ENCODE data around the gene HS3ST5. TPM values are rescaled to one million over a fixed set of nuclear protein-coding genes. Genes with fewer than 3 reads are reported as not detected.

HS3ST5 gene
- total and polyA plus RNA-seq, 2 donors (not counting 3 experiments of a cell fraction or from before 2014, with no cell fraction given): not detected

- Histone ChIP-seq H4K20me1 (replicated peaks; ENCODE audit: control insufficient read depth, extremely low read depth, insufficient read depth, low read length) (no peaks in the 10 kb centered on the region), H3K9ac (replicated peaks; ENCODE audit: extremely low read depth, insufficient read depth, low read length) (no peak overlapping the region), H3K9me3 (replicated peaks; ENCODE audit: control insufficient read depth, insufficient read depth, low read length) (no peaks in the 10 kb centered on the region), H3K9me1 (replicated peaks; ENCODE audit: control insufficient read depth, extremely low read depth, insufficient read depth, low read length) (no peaks in the 10 kb centered on the region), H3K27me3 (ENCODE audit: control insufficient read depth in 2 of 2, insufficient read depth in 2 of 2, low read length in 2 of 2) (no peaks in the 10 kb centered on the region), H2AFZ (ENCODE audit: low read depth, low read length) (no peak overlapping the region), H3K36me3 (ENCODE audit: control insufficient read depth in 2 of 2, extremely low read depth in 1 of 2, insufficient read depth in 2 of 2, low read length in 2 of 2) (no peaks in the 10 kb centered on the region), H3K4me1 (ENCODE audit: control insufficient read depth, extremely low read depth, insufficient read depth, low read length) (no peaks in the 10 kb centered on the region), H3K4me3 (replicated peaks in 1 of 3; ENCODE audit: insufficient read depth in 1 of 3, low read depth in 1 of 3, low read length in 3 of 3) (no peak overlapping the region), H3K4me2 (ENCODE audit: insufficient read depth, low read length) (no peak overlapping the region), H3K27ac (ENCODE audit: insufficient read depth, low read depth, low read length) (no peak overlapping the region), H3K79me2 (ENCODE audit: control insufficient read depth, insufficient read depth, low read length) (no peaks in the 10 kb centered on the region)
- FAIRE-seq: no peak
- intact Hi-C loops (cut with micrococcal nuclease): no loop called here
- DNase-seq (ENCODE audit: low read depth, low spot score): no peak
- ChIA-PET POLR2A (no interaction called here), CTCF (no interaction called here)
- TF ChIP-seq MAX (IDR thresholded peaks at IDR 0.05; ENCODE audit: insufficient read depth, insufficient read length) (no peak), FOS (IDR thresholded peaks at IDR 0.05; ENCODE audit: borderline replicate concordance, insufficient read depth, low read length) (no peak), JUN (IDR thresholded peaks at IDR 0.05; ENCODE audit: borderline replicate concordance, insufficient read depth, insufficient read length, low read depth) (no peak), POLR2AphosphoS5 (IDR thresholded peaks at IDR 0.05; ENCODE audit: insufficient read depth, low read depth, low read length) (no peak), POLR2A (IDR thresholded peaks at IDR 0.05; ENCODE audit: low read depth, low read length) (no peak), EZH2 (IDR thresholded peaks at IDR 0.05; ENCODE audit: borderline replicate concordance, low read depth, low read length, severe bottlenecking) (no peak), CTCF (IDR thresholded peaks at IDR 0.05; ENCODE audit: extremely low read depth in 1 of 2, insufficient read depth in 1 of 2, low read depth in 1 of 2, low read length in 2 of 2) (no peak), MYC (IDR thresholded peaks at IDR 0.05; ENCODE audit: low read depth, low read length) (no peak), GATA2 (IDR thresholded peaks at IDR 0.05; ENCODE audit: insufficient read depth, insufficient read length, low read depth, low read length) (no peak)
- no TSS peak for BruUV-seq (replicated peaks)
- dilution Hi-C loops (cut with MboI; ENCODE audit: extremely low pct_ligation_motif_present, low sequenced_read_pairs): no loop called here
These were observed 70.2 kb downstream of the HS3ST5 start for GRCh38 chr6:114272582-114272981.
